Measurements from ENCODE around the gene RAB27B. TPM values are rescaled to one million over a fixed set of nuclear protein-coding genes. Genes with fewer than 3 reads are reported as not detected.

The RAB27B gene
- total and polyA plus RNA-seq, 10 of the 15 experiments (the other 5 are each of a cell fraction or from before 2014, with no cell fraction given), result under 0.01 to 0.03 TPM; not detected in 8

- intact Hi-C loops (cut with micrococcal nuclease; ENCODE audit: unreplicated experiment) (no loop called here), in situ Hi-C loops (cut with MboI) (no loop called here)
- no peaks in the 10 kb centered on the region for H3K36me3 ChIP-seq (ENCODE audit: control insufficient read depth in 2 of 2, insufficient read depth in 2 of 2, low read length in 1 of 2)
- no peak overlapping the region for H3K4me2 ChIP-seq (ENCODE audit: control insufficient read depth, insufficient read depth)
- POLR2A ChIA-PET, result no interaction called here
- RAD21 ChIA-PET (ENCODE audit: unreplicated experiment), result no interaction called here
- SMC1A ChIA-PET (ENCODE audit: uncharacterized antibody, unreplicated experiment), result interaction anchor here (0.7 to 1.0 kb wide), 2 partner anchors 9 to 461 kb away, joined by 3 to 4 read pairs; no protein-coding TSS in a partner anchor
- no peaks in the 10 kb centered on the region for H3K9me3 ChIP-seq (replicated peaks; ENCODE audit: control insufficient read depth, insufficient read depth, low read length)
- H4K20me1 ChIP-seq (ENCODE audit: control insufficient read depth, insufficient read depth), result no peaks in the 10 kb centered on the region
- H3K27ac ChIP-seq (ENCODE audit: control insufficient read depth, insufficient read depth), result no peak overlapping the region
- DNase-seq (ENCODE audit: low read depth, low spot score), result no peak
- no peak for FAIRE-seq
- no peaks in the 10 kb centered on the region for H3K4me1 ChIP-seq (ENCODE audit: control insufficient read depth, insufficient read depth, low read length)
- ATAC-seq, result no peak
- CTCF ChIA-PET, result no interaction called here
- H2AFZ ChIP-seq (ENCODE audit: control insufficient read depth, low read depth, low read length), result no peak overlapping the region
- no TSS peak for BruUV-seq (replicated peaks)
- no peak overlapping the region for H3K4me3 ChIP-seq
- no peaks in the 10 kb centered on the region for H3K27me3 ChIP-seq (replicated peaks in 1 of 2; ENCODE audit: control insufficient read depth in 2 of 2, insufficient read depth in 2 of 2, low read length in 1 of 2)
- no peaks in the 10 kb centered on the region for H3K79me2 ChIP-seq (ENCODE audit: control insufficient read depth, insufficient read depth, low read length)
- H3K9ac ChIP-seq (ENCODE audit: control insufficient read depth, insufficient read depth, low read length), result no peak overlapping the region
- TF ChIP-seq RAD21 (IDR thresholded peaks at IDR 0.05; ENCODE audit: insufficient read depth, low read depth, low read length) (no peak), CEBPZ (IDR thresholded peaks at IDR 0.05; ENCODE audit: low read depth, low read length) (no peak), HCFC1 (IDR thresholded peaks at IDR 0.05; ENCODE audit: low read length) (no peak), NR2C1 (IDR thresholded peaks at IDR 0.05) (no peak), ELK1 (IDR thresholded peaks at IDR 0.05; ENCODE audit: low read depth, low read length) (no peak), BCLAF1 (IDR thresholded peaks at IDR 0.05) (no peak), CBX3 (IDR thresholded peaks at IDR 0.05; ENCODE audit: borderline replicate concordance, low read depth) (no peak), BRCA1 (IDR thresholded peaks at IDR 0.05; ENCODE audit: low read depth, low read length) (no peak), ZBED1 (IDR thresholded peaks at IDR 0.05; ENCODE audit: borderline replicate concordance) (no peak), ZSCAN29 (IDR thresholded peaks at IDR 0.05) (no peak), BCL11A (IDR thresholded peaks at IDR 0.05; ENCODE audit: low read depth, low read length) (no peak), EP300 (IDR thresholded peaks at IDR 0.05; ENCODE audit: borderline replicate concordance in 1 of 2, control insufficient read depth in 1 of 2, low read depth in 2 of 2, low read length in 2 of 2) (no peak), HSF1 (IDR thresholded peaks at IDR 0.05; ENCODE audit: low read depth, low read length) (no peak), TAF1 (IDR thresholded peaks at IDR 0.05; ENCODE audit: borderline replicate concordance, low read depth, low read length) (no peak), SIN3A (IDR thresholded peaks at IDR 0.05; ENCODE audit: low read depth, low read length) (no peak), MEF2B (IDR thresholded peaks at IDR 0.05; ENCODE audit: partially characterized antibody, poor library complexity, severe bottlenecking) (no peak), RELA (IDR thresholded peaks at IDR 0.05; ENCODE audit: borderline replicate concordance, partially characterized antibody) (no peak), ZNF24 (IDR thresholded peaks at IDR 0.05) (no peak)
Measured at GRCh38 chr18:54899500-54899899, 71.2 kb downstream of the RAB27B start.
